Panc1 (cell line): ENCODE results near the gene NGB. TPM values are rescaled to one million over a fixed set of nuclear protein-coding genes. Genes with fewer than 3 reads are reported as not detected.

Experiments
- ATAC-seq: fragments of 200-7000 bp; cut with Tn5 transposase; 2 replicates; pipeline ENCODE4 v1.9.1; 2020; ENCODE audit warnings: mild to moderate bottlenecking, moderate library complexity
- BruUV-seq: library from RNA; stranded (reverse); fragments of 400-500 nt; replicated peaks from 2 replicates; lab custom pipeline; 2021; lab: Mats Ljungman, UMichigan
- CTCF ChIA-PET: fragments of 300-600 bp; sonication (Branson Sonifier 250); formaldehyde crosslinking; loops from one replicate; lab custom pipeline; 2022; ENCODE audit warnings: antibody characterized with exemption; lab: Charles Lee
- POLR2A ChIA-PET: fragments of 300-600 bp; sonication (Branson Sonifier 250); formaldehyde crosslinking; loops from one replicate; lab custom pipeline; 2022; ENCODE audit warnings: antibody characterized with exemption; lab: Charles Lee
- DNase-seq: peaks from one replicate; pipeline ENCODE4 v3.0.0-alpha.2; 2010; ENCODE audit warnings: low read depth, low spot score
- H3K27ac ChIP-seq: 2 replicates; pipeline ENCODE4 v1.5.1; 2011; ENCODE audit warnings: mild to moderate bottlenecking, low read length, inconsistent platforms
- H3K27me3 ChIP-seq: fragments of 200-500 bp; sonication (Bioruptor generic); 2 replicates; pipeline ENCODE4 v1.6.0; 2014; ENCODE audit warnings: low read length, inconsistent platforms; ENCODE audit not compliant: control insufficient read depth, insufficient read depth
- H3K36me3 ChIP-seq: fragments of 200-500 bp; sonication (Bioruptor generic); 2 replicates; pipeline ENCODE4 v1.5.1; 2014; ENCODE audit warnings: inconsistent platforms, mild to moderate bottlenecking, low read length, moderate library complexity; ENCODE audit not compliant: control insufficient read depth, insufficient read depth
- H3K4me1 ChIP-seq: 2 replicates; pipeline ENCODE4 v1.5.1; 2011; ENCODE audit warnings: inconsistent platforms, mild to moderate bottlenecking, low read length, moderate library complexity; ENCODE audit not compliant: control insufficient read depth, insufficient read depth
- H3K4me3 ChIP-seq, 2 experiments: 2 replicates each; pipeline ENCODE4 v1.5.1; 2011 to 2012; ENCODE audit warnings: low read depth in 2 of 2, low read length in 2 of 2, mild to moderate bottlenecking in 2 of 2, inconsistent platforms in 1 of 2, moderate library complexity in 1 of 2
- H3K9me3 ChIP-seq: fragments of 200-500 bp; sonication (Bioruptor generic); 2 replicates; pipeline ENCODE4 v1.5.1; 2014; ENCODE audit warnings: low read depth, mild to moderate bottlenecking, inconsistent platforms, low read length, moderate library complexity; ENCODE audit not compliant: control insufficient read depth, insufficient read depth
- CTCF ChIP-seq: fragments of 450-650 bp; IDR thresholded peaks from 2 replicates; pipeline ENCODE4 v1.5.1; 2017; ENCODE audit warnings: mild to moderate bottlenecking
- POLR2AphosphoS5 ChIP-seq: IDR thresholded peaks from 2 replicates; pipeline ENCODE4 v1.6.1; 2012; ENCODE audit warnings: mild to moderate bottlenecking, low read depth, low read length, moderate library complexity
- SIN3A ChIP-seq: IDR thresholded peaks from 2 replicates; pipeline ENCODE4 v1.6.1; 2012; ENCODE audit warnings: low read depth, mild to moderate bottlenecking, low read length, moderate library complexity, borderline replicate concordance; ENCODE audit not compliant: insufficient read depth
- TCF7L2 ChIP-seq: IDR thresholded peaks from 2 replicates; pipeline ENCODE4 v1.6.1; 2011; ENCODE audit warnings: mild to moderate bottlenecking, low read depth, low read length, inconsistent platforms
- in situ Hi-C: cut with HindIII; loops from 2 replicates; pipeline ENCODE4 v1.10.0; 2016; ENCODE audit warnings: low sequenced_read_pairs, low pct_unique_long_range_greater_than_20kb
- intact Hi-C: fragments of 100-400 bp; cut with micrococcal nuclease; formaldehyde crosslinking; loops from one replicate; pipeline ENCODE4 v1.10.0; 2022; ENCODE audit not compliant: unreplicated experiment
- total RNA-seq: library from RNA; stranded (reverse); gene quantifications from one replicate; pipeline ENCODE4 v1.2.1, GENCODE V29; 2021; ENCODE audit not compliant: unreplicated experiment
- TF ChIP-seq, protein P1 (sequence below), 2 experiments: IDR thresholded peaks; 2 replicates each; pipeline ENCODE4 v1.6.1; 2011 to 2012; ENCODE audit warnings: low read depth in 2 of 2, control low read depth in 1 of 2, low read length in 1 of 2, mild to moderate bottlenecking in 1 of 2, moderate library complexity in 1 of 2; ENCODE audit not compliant: insufficient read depth in 1 of 2

The NGB gene
- total RNA-seq, 1 experiment from 2014 or later: not detected

DNA sequence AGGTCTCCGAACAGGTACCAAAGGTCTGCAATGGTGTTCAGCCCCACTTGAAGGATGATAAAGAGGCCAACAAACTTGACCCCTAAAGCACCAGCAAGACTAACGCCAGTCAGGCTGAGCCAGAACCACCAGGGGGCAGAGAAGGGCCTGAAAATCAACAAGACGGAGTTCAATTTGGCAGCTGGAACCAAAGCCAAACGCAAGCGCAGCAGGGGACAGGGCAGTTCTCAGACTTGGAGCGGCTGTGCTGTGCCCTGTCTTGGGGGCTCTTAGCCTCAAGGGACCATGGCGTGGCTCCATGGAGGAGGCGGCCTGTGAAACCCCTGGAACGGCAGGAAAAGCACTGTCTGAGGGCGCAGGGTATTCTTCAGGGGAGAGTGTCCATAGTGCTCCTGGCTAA, 30.1 kb upstream of the NGB start:
- intact Hi-C loops: no loop called here
- BruUV-seq: no TSS peak
- TF ChIP-seq CTCF (peak; percentile 81), SIN3A (no peak), POLR2AphosphoS5 (no peak)
- Histone ChIP-seq H3K36me3 (no peaks in the 10 kb centered on the region; the same call in 1 of the 2 replicates), H3K4me1 (peaks cover 19% of the 10 kb centered on the region), H3K4me3 (no peak overlapping the region), H3K27ac (no peak overlapping the region), H3K9me3 (no peaks in the 10 kb centered on the region), H3K27me3 (no peaks in the 10 kb centered on the region)
- DNase-seq: peak; percentile 69
- peak; percentile 73 for ATAC-seq
- POLR2A ChIA-PET: no interaction called here
- in situ Hi-C loops: no loop called here
- CTCF ChIA-PET: interaction anchor here (0.5 to 2.8 kb wide), 4 partner anchors 15 to 150 kb away, joined by 4 to 16 read pairs (median 6); no protein-coding TSS in a partner anchor

GRCh38 chr14:77299771-77300170, 28.8 kb upstream of the NGB start:
- ATAC-seq: no peak
- intact Hi-C loops: loop anchor here (5.0 kb wide), 1 partner anchor 147 kb away; no protein-coding TSS in a partner anchor
- H3K9me3 ChIP-seq: no peaks in the 10 kb centered on the region

More at GRCh38 chr14:77299771-77300170, 28.8 kb upstream of the NGB start:
- Histone ChIP-seq H3K27ac (no peak overlapping the region), H3K27me3 (no peaks in the 10 kb centered on the region), H3K36me3 (no peaks in the 10 kb centered on the region; the same call in 1 of the 2 replicates), H3K4me1 (peaks cover 17% of the 10 kb centered on the region), H3K4me3 (no peak overlapping the region)
- no TSS peak for BruUV-seq
- CTCF ChIA-PET: no interaction called here
- TF ChIP-seq SIN3A: no peak
- no peak for TF ChIP-seq POLR2AphosphoS5
- TF ChIP-seq TCF7L2: no peak
- TF ChIP-seq, protein P1, sequence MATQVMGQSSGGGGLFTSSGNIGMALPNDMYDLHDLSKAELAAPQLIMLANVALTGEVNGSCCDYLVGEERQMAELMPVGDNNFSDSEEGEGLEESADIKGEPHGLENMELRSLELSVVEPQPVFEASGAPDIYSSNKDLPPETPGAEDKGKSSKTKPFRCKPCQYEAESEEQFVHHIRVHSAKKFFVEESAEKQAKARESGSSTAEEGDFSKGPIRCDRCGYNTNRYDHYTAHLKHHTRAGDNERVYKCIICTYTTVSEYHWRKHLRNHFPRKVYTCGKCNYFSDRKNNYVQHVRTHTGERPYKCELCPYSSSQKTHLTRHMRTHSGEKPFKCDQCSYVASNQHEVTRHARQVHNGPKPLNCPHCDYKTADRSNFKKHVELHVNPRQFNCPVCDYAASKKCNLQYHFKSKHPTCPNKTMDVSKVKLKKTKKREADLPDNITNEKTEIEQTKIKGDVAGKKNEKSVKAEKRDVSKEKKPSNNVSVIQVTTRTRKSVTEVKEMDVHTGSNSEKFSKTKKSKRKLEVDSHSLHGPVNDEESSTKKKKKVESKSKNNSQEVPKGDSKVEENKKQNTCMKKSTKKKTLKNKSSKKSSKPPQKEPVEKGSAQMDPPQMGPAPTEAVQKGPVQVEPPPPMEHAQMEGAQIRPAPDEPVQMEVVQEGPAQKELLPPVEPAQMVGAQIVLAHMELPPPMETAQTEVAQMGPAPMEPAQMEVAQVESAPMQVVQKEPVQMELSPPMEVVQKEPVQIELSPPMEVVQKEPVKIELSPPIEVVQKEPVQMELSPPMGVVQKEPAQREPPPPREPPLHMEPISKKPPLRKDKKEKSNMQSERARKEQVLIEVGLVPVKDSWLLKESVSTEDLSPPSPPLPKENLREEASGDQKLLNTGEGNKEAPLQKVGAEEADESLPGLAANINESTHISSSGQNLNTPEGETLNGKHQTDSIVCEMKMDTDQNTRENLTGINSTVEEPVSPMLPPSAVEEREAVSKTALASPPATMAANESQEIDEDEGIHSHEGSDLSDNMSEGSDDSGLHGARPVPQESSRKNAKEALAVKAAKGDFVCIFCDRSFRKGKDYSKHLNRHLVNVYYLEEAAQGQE (IDR thresholded peaks at IDR 0.05; ENCODE audit: insufficient read depth in 1 of 2, low read depth in 2 of 2, low read length in 1 of 2): no peak
- TF ChIP-seq CTCF: no peak
- no peak for DNase-seq
- POLR2A ChIA-PET: interaction anchor here (0.6 kb wide), 1 partner anchor 443 kb away, joined by 3 read pairs; no protein-coding TSS in a partner anchor
- in situ Hi-C loops: no loop called here
